ENCODE data around the gene MLXIP.
"Not testable (repeated sequence)": the region's sequence is repeated elsewhere in the genome, so short reads cannot be mapped to it uniquely, and the experiment has no call there.

MLXIP gene

DNA sequence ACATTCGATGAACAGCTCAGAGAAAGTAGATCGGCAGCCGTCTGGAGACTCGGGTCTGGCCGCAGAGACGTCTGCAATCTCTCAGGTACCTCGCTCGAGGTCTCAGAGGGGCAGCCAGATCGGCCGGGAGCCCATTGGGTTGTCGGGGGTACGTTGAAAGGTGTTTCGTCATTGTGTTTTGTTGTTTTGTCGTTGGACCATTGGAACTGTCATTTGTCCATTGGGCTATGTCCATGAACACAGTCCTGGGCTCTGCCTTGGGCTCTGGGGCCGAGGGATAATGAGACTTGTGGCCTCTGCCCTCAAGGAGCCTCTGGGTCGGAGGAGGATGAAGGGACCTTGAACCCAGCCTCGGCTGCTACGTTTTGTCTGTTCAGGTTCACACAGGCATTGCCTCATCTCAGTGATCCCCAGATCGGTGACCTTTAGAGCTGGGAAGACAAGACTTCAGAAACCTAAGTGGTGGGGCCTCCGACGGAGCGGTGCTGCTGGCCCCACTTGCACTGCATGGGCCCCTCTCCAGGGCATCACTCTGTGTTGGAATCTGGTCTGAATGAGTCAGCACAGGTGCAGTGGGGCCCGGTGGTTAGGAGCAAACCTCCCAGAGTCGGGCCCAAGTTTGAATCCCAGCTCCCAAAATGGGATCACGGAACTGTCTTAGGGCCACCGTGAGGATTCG is 23.6 kb upstream of the MLXIP start:
- no peak for DNase-seq

DNA sequence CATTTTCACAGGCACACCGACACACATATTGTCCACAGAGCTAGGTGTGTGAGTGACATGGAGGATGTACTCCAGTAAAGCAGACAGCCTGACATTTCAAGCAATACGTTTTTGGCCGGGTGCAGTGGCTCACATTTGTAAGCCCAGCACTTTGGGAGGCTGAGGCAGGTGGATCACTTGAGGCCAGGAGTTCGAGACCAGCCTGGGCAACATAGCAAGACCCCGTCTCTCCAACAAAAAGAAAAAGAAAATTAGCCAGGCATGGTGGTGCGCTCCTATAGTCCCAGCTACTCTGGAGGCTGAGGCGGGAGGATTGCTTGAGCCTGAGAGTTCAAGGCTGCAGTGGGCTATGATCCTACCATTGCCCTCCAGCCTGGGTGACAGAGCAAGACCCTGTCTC is 22.1 kb upstream of the MLXIP start:
- DNase-seq: not testable (repeated sequence)

DNA sequence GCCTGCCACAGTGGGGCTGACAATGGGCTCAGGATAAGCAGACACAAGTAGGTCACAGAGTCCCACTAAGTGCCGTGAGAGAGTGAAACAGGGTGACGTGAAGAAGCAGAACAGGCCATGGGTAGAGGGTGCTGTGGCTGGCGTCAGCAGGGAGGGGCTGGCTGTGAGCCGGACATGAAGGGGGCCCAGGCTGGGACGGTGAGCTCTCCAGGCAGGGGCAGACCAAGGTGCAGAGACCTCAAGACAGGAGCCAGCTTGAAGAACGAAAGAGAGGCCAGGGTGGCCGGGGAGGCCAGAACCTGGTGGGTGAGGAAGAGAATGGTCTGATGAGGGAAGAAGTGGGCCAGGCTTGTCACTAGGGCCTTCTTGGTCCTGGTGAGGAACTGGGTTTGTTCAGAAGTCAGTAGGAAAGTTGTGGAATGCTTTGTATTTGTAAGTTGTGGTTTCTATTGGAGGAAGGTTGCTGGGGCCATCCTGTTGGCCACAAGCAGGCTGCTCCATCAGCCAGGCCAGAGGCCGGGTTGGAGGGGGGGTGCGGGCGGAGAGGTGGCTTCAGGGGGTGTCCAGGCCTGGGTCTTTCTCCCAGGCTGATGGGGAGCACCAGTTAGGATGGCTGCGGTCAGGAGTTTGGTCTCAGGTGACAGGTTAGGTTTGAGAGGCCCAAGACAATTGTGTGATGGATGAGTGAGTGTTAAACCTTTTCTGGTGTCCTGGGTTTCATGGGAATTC is 21.4 kb upstream of the MLXIP start:
- DNase-seq: no peak

DNA sequence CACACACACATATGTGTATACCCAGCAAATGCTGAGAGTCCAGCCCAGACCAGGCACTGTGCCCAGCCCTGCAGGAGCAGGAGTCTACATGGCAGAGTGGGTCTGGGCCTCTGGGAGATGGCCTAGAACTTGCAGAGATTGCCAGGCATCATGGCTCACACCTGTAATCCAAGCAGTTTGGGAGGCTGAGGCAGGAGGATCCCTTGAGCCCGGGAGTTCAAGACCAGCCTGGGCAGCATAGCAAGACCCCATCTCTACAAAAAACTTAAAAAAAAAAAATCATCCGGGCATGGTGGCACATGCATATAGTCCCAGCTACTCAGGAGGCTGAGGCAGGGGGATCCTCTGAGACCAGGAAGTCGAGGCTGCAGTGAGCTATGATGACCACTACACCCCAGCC is 20.8 kb upstream of the MLXIP start:
- DNase-seq: no peak

DNA sequence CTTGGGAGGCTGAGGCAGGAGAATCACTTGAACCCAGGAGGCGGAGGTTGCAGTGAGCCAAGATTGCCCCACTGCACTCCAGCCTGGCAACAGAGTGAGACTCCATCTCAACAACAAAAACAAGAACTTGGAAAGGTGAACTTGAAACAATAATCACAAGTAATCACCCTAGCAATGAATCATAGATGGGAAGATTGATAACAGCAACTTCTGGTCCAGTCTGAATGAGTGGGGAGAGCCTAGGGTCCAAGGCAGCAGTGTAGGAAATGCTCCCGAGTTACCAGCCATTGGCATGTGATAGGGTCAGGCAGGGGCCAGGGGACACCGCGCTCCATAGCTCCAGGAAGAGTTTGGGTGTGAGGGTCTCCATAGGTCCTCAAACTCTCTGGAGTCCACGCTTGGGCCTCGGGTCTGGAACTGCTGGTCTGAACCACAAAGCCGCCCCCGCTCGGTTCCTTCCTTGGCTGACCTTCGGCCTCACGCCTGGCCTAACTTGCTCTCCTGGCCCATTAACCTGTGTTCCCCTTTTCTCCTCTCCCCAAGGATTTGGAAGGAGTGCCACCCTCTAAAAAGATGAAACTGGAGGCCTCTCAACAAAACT is 19.9 kb upstream of the MLXIP start:
- no peak for DNase-seq

DNA sequence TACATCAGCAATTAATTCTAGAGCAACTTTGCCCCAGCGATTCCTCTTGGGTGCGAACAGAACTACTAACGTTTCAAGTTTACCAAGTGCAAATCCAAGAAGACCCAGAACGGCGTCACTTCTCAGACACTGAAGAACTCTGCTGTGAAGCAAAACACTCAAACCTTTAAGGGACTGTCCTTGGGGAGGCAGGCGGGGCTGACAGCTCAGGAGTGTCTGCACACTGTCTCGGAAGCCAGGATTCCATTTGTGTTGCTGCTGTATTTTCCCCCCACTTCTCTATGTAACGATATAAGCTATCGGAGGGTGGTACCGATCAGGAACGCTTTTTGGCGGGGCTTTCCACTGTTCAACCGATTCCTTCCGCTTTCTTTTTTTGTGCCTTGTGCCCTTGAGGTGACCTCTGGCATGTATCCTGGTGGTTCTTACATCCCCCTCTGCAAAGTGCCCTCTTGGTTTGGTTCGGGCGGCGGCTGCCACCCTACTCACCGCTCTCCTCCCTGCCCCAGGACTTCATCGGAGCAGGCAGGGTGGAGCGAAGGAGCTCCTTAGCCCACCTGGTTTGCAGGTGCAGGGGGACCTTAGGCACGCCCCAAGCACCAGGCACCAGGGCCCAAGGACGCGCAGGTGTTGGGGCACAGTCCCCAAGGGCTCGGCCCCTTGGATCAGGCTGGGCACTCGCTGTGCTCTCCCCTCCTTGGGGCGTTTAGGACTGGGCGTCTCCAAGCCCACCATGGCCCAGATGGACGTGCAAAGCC is 19.2 kb upstream of the MLXIP start:
- no peak for DNase-seq

DNA sequence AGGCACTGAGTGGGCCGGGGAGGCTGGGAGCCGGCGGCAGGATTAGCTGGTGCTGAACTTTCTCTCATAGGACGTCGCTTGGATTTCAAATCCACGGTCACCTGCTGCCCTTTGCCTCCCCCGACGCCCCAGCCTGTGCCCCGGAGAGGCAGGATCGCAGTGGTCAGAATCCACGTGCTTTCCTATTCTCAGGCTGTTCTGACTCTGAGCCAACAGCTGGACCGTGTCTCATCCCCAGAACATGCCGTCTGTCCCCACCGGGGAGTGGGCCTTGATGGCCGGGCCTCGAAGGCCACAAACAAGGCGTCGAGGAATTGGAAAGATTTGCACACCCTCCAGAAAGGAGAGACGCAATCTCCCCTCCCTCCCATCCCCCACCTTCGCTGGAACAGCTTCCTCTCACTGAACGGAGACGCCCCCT is 18.5 kb upstream of the MLXIP start:
- DNase-seq: no peak

DNA sequence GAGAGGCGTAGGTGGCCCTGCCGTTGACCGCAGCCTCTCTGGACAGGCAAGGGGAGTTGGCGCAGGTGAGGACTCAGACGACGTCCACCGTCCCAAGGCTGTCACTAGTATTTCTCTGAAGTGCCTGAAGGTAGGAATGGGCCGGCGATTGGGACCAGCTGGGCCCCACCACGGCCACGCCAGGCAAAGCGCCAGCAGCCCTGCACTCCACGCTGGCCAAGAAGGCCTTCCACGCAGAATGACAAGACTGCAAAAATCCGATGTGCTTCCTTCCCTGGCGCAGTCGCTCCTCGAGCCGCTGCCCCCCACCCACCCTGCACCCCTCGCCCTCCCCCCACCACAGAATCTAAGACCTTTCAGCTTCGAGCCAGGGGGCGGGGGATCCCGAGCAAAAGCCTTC is 17.3 kb upstream of the MLXIP start:
- DNase-seq: no peak

DNA sequence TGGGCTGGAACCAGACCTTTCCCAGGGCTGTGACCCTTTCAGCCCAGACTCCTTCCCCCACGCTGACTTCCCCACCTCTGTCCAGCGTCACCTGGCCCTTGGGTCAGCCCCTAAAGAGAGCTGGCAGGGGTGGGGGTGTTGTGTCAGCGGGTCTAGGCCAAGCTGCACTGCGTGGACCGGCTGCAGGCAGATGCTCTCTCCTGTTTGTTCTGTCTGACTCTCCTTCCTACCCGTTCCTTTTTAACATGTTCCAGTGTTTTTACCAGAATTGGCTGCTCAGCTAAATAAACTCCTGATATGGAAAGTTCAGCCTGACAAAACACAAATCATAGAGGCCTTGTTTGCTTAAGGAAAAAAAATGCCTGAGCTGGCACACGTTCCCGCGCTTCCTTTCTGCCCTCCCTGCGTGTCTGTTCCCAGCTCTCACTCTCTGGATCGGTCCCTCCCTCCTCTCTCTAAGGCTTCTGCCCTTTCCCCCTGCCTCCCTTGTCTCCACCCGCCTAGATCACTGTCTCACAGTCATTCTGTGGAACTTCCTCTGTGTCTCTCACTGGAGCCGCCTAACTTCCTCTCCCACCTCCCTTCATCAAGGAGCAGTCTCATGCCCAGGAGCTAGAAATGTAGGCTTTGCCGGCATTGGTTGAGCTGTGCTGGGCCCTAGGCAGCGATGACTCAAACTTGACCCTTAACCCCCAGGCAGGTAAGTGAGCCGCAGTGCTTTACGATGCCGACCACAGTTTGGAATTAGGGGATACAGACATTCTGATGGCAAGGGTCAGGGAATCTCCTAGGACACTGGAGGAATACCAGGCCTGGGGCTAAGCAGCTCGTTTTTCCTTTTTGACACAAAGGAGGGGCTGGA is 15.5 kb upstream of the MLXIP start:
- peak in 1 of 2 donors; percentile 24 for DNase-seq

DNA sequence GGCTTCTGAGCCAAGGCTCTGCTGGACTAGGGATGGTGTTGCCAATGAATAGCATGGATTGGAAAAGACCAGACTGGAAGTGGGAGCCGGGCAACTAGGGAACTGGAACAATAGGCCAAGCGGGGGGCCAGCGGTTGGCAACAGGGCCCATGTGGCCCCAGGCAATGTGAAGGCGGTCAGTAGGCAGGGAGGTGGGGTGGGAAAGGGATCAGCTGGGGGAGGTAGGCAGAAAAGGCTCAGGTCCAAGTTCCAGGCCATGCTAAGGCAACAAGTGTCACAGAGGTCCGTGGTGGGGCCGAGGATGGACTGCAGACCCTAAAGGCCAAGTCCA is 14.9 kb upstream of the MLXIP start:
- DNase-seq: no peak

DNA sequence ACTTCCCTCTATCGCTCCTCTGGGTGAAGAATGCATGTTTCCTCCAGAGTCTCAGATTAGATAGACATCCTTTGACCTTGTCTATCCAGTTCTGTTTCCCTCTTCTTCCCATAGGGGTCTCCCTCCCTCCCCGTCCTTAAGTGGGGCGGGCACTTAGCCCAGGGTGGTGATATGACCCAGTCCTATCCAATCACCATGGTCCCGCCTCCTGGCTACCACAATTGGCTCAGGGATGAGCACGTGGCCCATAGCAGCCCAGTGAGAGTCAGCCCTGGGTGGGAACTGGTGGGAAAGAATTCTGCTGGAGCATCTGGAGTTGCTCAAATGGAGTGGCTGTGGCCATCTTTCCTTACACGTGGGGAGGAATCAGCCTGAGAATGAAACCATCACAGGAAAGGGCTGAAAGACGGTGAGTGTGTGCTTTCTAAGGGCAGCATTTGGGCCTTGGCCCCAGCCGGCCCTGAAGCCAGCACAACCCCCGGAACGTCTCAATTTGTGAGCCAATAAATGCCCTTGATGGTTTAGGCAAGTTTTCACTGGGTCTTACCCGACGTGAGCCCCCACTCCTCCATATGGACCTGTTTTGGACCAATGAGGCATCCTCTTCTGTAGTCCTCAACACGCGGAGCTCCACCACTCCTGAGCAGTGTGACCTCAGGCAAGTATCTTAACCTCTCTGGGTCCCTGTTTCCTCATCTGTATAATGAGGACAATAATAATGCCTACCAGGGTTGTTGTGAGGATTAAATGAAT is 14.4 kb upstream of the MLXIP start:
- peak; percentile 30 to 56 for DNase-seq

DNA sequence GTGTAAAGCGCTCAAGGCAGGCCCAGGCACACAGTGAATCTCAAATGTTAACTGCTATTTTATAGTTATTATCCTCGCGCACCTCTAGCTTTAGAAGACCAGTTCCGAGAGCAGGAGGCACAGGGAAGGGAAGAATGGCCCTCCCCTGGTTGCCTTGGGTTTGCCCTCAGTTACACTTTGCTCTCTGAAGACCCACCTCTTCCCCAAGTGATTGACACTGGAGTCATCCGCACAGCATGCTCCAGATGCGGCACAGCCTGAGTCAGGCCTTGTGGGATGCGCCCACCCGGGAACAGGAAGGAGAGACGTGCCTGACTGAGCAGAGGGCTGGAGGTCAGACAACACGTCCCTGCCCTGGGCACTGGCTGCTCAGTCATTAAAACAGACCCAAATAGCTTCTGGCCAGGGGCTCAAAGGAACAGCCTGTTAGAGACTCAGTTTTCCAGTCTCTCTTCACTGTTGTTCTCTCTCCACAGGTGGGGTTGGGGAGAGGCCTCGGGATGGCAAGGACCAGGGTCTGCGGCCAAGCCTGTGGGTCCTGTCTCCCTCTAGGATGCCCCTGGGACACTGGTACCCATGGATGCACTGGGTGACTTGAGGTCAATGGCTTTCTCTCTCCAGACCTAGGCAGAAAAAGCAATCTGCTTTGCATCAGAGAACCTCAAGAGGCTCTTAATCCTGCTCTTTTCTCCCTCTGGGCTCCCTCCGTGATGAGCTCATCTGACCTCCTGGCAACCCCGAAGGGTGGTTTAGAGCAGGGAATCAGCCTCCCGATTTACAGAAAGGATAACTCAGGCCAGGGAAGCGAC is 13.6 kb upstream of the MLXIP start:
- DNase-seq: no peak

DNA sequence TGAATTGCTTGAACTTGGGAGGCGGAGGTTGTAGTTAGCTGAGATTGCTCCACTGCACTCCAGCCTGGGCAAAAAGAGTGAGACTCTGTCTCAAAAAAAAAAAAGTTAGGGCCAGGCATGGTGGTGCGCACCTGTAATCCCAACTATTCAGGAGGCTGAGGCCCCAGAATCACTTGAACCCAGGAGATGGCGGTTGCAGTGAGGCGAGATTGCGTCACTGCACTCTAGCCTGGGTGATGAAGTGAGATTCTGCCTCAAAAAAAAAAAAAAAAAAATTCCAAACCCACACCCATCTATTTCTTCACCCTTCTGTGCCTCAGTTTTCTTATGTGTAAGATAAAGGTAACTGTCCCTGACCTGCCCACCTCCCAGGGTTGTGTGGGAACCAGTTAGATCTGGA is 11.0 kb upstream of the MLXIP start:
- DNase-seq: no peak

DNA sequence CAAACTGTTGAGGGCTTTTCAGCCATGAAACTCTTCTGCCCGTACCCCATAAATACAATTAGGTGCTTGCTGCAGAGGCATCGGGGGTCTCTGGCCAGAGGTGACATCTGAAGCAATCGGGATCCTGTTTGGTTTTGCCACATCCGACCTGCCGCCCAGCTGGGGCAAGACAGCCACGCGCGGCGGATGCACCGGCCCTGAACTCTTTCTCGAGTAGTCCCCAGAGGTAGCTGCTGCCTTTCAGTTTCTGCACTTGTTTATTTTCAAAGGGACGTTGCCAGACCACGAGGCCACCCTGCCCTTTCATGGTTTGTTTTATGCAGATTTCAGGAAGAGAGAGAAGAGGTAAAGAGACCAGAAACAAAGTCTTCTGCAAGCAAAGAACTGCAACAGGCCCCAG is 10.6 kb upstream of the MLXIP start:
- peak; percentile 22 to 53 for DNase-seq

DNA sequence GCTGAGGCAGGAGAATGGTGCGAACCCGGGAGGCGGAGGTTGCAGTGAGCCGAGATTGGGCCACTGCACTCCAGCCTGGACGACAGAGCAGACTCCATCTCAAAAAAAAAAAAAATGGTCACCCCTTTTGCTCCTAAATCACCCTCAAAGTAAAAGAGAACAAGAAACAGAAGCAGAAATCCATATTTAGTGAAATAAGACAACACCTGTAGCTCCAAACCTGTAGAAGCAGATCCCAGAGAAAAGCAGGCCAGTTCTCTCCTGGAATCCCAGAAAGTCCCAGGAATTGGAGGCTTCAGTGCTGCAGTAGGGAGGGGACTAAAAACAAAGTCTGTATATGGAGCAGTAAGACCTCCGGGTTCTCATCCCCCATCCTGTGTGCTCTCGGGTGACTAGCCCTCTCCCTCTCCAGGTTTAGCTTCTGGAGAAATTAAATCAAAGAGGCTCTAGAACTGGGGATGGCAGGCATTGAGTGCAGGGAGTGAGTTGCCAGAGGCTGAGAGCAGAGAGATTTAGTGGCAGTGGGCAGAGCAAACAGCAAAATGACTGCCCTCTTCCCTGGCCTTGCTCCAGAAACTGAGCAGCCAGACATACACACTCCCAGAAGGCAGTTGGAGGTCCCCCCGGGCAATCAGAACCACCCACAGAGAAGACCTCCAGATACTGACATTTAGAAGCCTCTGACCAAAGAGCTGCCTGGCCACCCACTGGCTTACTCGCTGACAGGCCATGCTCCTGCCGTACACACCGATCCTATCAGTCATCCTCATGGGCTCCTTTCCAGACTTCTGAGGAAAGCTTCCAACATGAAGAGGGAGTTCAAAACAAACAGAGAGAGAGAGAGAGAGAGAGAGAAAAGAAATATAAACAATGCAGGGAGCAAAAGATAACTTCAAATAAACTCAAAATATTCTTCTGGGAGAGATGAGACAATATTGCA is 6.3 kb upstream of the MLXIP start:
- no peak for DNase-seq

DNA sequence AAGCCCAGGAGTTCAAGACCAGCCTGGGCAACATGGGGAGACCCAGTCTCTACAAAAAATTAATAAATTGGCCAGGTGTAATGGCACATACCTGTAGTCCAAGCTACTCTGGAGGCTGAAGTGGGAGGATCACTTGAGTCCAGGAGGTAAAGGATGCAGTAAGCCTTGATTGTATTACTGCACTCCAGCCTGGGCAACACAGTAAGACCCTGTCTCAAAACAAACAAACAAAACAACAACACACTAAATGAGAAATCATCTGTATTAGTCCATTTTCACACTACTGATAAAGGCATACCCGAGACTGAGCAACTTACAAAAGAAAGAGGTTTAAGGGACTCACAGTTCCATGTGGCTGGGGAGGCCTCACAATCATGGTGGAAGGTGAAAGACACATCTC is 4.7 kb upstream of the MLXIP start:
- DNase-seq: no peak

DNA sequence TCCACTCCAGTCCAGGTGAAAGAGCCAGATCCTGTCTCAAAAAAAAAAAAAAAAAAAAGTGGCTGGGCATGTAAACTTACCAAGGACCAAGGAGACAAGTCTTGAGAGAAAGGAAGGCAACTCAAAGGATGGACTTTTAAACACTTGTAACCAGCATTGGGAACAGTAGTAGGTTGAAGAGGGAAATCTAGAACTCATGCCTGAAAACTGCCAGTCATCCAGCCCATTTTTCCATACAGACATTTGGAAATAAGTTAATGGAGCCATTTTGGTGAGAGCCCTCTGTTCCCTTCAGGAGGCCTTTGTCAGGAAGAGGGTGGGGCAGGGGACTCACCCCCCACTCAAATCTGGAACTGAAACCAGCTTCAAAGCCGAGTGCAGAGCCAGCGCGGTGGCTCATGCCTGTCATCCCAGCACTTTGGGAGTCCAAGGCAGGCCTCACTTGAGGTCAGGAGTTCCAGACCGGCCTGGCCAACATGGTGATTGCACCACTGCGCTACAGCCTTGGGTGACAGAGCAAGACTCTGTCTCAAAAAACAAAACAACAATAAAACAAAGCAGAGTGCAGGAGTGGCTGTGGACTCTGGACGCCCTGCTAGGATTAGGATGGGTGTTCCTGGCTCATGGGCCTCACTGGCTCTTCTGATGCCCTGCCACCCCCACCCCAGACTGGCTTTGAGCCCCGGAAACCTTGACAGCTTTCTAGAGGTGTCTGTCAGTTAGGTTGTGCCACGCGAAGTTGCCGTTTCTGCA is 1.6 kb upstream of the MLXIP start:
- peak in 1 of 2 donors; percentile 31 for DNase-seq

DNA sequence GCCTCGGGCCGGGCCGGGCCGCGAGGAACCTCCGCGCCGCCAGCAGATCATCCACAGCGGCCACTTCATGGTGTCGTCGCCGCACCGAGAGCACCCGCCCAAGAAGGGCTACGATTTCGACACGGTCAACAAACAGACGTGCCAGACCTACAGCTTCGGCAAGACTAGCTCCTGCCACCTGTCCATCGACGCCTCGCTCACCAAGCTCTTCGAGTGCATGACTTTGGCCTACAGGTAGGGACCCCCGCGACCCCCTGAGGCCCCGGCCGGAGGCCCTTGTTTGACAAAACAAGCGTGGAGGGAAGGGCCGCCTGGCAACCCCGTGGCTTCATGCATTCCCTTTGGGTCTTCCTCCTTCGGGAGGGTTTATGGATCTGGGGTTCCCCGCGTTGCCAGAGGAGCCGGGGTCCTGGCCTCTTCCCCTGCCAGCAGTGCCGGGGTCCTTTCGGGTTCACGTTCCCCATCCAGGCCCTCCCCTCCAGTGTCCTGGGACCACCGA is 526 bp downstream of the MLXIP start:
- DNase-seq: no peak

DNA sequence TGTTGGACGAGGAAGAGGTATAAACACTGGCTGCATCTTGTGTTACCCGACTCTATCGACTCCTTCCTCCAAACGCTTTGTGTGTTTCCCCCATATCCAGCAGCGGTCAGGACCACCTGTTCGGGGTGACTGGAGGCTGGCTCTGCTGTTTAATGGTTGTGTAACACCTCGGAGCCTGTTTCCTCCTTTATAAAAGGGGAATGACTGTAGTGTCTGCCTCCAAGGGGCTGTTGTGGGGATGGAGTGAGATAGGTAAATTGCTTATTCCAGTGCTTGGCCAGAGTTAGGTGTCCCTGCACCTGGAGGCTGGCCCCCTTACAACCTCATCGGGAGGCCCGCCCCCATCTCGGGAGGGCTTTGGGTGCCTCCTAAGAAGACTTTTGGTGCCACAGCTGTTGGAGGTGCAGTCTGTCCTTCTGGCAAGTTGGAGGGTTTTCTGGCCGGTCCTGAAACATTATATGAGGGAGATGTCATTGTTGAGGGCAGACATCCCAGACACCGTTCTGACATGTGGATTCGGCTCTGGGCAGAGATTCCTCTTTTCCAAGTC is 1.1 kb downstream of the MLXIP start:
- DNase-seq: no peak

All from CD4-positive, alpha-beta T cell treated with Interleukin-1 beta for 1 hour (primary cell).